Stimulated activated CD8-positive, alpha-beta memory T cell treated with anti-CD3 and anti-CD28 coated beads, Interleukin-7, amount 100 ng/mL, for 1 hour (primary cell): ENCODE data around the gene TEX264.
"Not testable (repeated sequence)": the region's sequence is repeated elsewhere in the genome, so short reads cannot be mapped to it uniquely, and the experiment has no call there.

Experiments
- DNase-seq, 2 donors: peaks; one replicate each; pipeline ENCODE4 v3.0.0-alpha.2; 2020; ENCODE audit warnings: low read depth in 2 of 2

The TEX264 gene

GRCh38 chr3:51670823-51671733, at the start of gene TEX264:
Gene TEX264, plus strand, starts transcription at chr3:51671252. Its CDS starts 3,053 bp downstream, at chr3:51674305.
- peak; percentile 80 to 84 for DNase-seq

GRCh38 chr3:51622413-51622812, 48.6 kb upstream of the TEX264 start:
- DNase-seq = no peak

- no peak for DNase-seq
These were observed 48.2 kb upstream of the TEX264 start for GRCh38 chr3:51622868-51623267.

- no peak for DNase-seq
These were observed 40.5 kb upstream of the TEX264 start for GRCh38 chr3:51630513-51630912.

- no peak for DNase-seq
These were observed 33.7 kb upstream of the TEX264 start for GRCh38 chr3:51637144-51637940.

GRCh38 chr3:51637941-51638471, 33.0 kb upstream of the TEX264 start:
- no peak for DNase-seq

GRCh38 chr3:51642462-51642861, 28.6 kb upstream of the TEX264 start:
- DNase-seq = no peak

GRCh38 chr3:51646091-51646490, 25.0 kb upstream of the TEX264 start:
- no peak for DNase-seq

GRCh38 chr3:51652103-51652502, 18.9 kb upstream of the TEX264 start:
- DNase-seq = not testable (repeated sequence)

GRCh38 chr3:51653409-51653808, 17.6 kb upstream of the TEX264 start:
- not testable (repeated sequence) for DNase-seq

GRCh38 chr3:51657234-51657633, 13.8 kb upstream of the TEX264 start:
- no peak for DNase-seq

GRCh38 chr3:51659942-51660341, 11.1 kb upstream of the TEX264 start:
- DNase-seq = no peak

- DNase-seq = no peak
These were observed 8.6 kb upstream of the TEX264 start for GRCh38 chr3:51662456-51662855.

- DNase-seq = no peak
These were observed 2.3 kb upstream of the TEX264 start for GRCh38 chr3:51668756-51669155.

GRCh38 chr3:51669241-51670052, 1.6 kb upstream of the TEX264 start:
- DNase-seq = peak; percentile 44 to 65

- DNase-seq = no peak
These were observed 814 bp upstream of the TEX264 start for GRCh38 chr3:51670053-51670822.

- peak in 1 of 2 donors; percentile 39 for DNase-seq
These were observed 853 bp downstream of the TEX264 start for GRCh38 chr3:51671734-51672475.

GRCh38 chr3:51673181-51673801, 2.2 kb downstream of the TEX264 start:
- no peak for DNase-seq

- no peak for DNase-seq
These were observed 3.0 kb downstream of the TEX264 start for GRCh38 chr3:51673802-51674654.
